Naive thymus-derived CD4-positive, alpha-beta T cell (primary cell): Measurements from ENCODE around the gene ZNF558. TPM values are rescaled to one million over a fixed set of nuclear protein-coding genes. Genes with fewer than 3 reads are reported as not detected.
"Not testable (repeated sequence)": the region's sequence is repeated elsewhere in the genome, so short reads cannot be mapped to it uniquely, and the experiment has no call there.

Experiments used
- ATAC-seq: fragments of 150-1000 bp; cut with Tn5 transposase; 2 replicates; pipeline ENCODE4 v1.10.0; 2021; ENCODE audit warnings: mild to moderate bottlenecking, moderate library complexity
- CTCF ChIA-PET: fragments of 350-600 bp; sonication (Branson Sonifier 250); formaldehyde crosslinking; loops from one replicate; lab custom pipeline; 2021; ENCODE audit warnings: antibody characterized with exemption; lab: Charles Lee
- POLR2A ChIA-PET: fragments of 350-600 bp; sonication (Branson Sonifier 250); formaldehyde crosslinking; loops from one replicate; lab custom pipeline; 2021; ENCODE audit warnings: antibody characterized with exemption, inconsistent platforms; lab: Charles Lee
- DNase-seq, 9 donors: peaks; one replicate each; pipeline versions ENCODE4 v3.0.0 to v3.0.0-alpha.2; 2020 to 2022; ENCODE audit warnings: mixed read lengths in 1 of 9
- H3K27ac ChIP-seq: one replicate; pipeline ENCODE4 v1.7.0; 2013; ENCODE audit warnings: mild to moderate bottlenecking, low read depth, low read length, moderate library complexity
- H3K27me3 ChIP-seq, 2 donors: one replicate each; pipeline ENCODE4 v1.7.0; 2013; ENCODE audit warnings: low read length in 2 of 2, mild to moderate bottlenecking in 2 of 2, moderate library complexity in 2 of 2; ENCODE audit not compliant: control insufficient read depth in 2 of 2, insufficient read depth in 2 of 2
- H3K36me3 ChIP-seq, 3 experiments: 1 replicate in 2 of 3; 2 replicates in 1 of 3; pipeline ENCODE4 v1.7.0; 2013; ENCODE audit warnings: low read length in 3 of 3, mild to moderate bottlenecking in 3 of 3, moderate library complexity in 1 of 3; ENCODE audit not compliant: insufficient read depth in 3 of 3, control insufficient read depth in 2 of 3
- H3K4me1 ChIP-seq, 2 donors: one replicate each; pipeline ENCODE4 v1.7.0; 2013; ENCODE audit warnings: low read length in 2 of 2, mild to moderate bottlenecking in 2 of 2, moderate library complexity in 1 of 2; ENCODE audit not compliant: control insufficient read depth in 2 of 2, insufficient read depth in 2 of 2
- H3K4me3 ChIP-seq: 2 replicates; pipeline ENCODE4 v1.7.0; 2013; ENCODE audit warnings: mild to moderate bottlenecking, low read length
- H3K9me3 ChIP-seq, 3 experiments: 1 replicate in 2 of 3; 2 replicates in 1 of 3; pipeline ENCODE4 v1.7.0; 2013; ENCODE audit warnings: low read length in 3 of 3; ENCODE audit not compliant: control insufficient read depth in 2 of 3
- H3K27ac Mint-ChIP-seq, 9 donors: one replicate each; pipeline ENCODE4 v1.8.0; 2020 to 2022; ENCODE audit warnings: mixed read lengths in 9 of 9, mild to moderate bottlenecking in 8 of 9, moderate library complexity in 5 of 9, inconsistent platforms in 2 of 9
- H3K27me3 Mint-ChIP-seq, 5 donors: one replicate each; pipeline ENCODE4 v1.8.0; 2021 to 2022; ENCODE audit warnings: mixed read lengths in 5 of 5, mild to moderate bottlenecking in 1 of 5
- H3K36me3 Mint-ChIP-seq, 5 donors: one replicate each; pipeline ENCODE4 v1.8.0; 2020 to 2022; ENCODE audit warnings: mixed read lengths in 5 of 5, mild to moderate bottlenecking in 3 of 5, inconsistent platforms in 1 of 5
- H3K4me1 Mint-ChIP-seq, 7 donors: one replicate each; pipeline ENCODE4 v1.8.0; 2020 to 2022; ENCODE audit warnings: mixed read lengths in 7 of 7, mild to moderate bottlenecking in 3 of 7, inconsistent platforms in 1 of 7
- H3K4me3 Mint-ChIP-seq, 10 donors: one replicate each; pipeline ENCODE4 v1.8.0; 2020 to 2022; ENCODE audit warnings: mild to moderate bottlenecking in 10 of 10, mixed read lengths in 10 of 10, moderate library complexity in 6 of 10, inconsistent platforms in 2 of 10
- H3K9me3 Mint-ChIP-seq, 11 donors: one replicate each; pipeline ENCODE4 v1.8.0; 2020 to 2022; ENCODE audit warnings: mixed read lengths in 11 of 11, mild to moderate bottlenecking in 4 of 11, inconsistent platforms in 1 of 11, moderate library complexity in 1 of 11
- intact Hi-C, 2 donors: fragments of 100-400 bp; cut with micrococcal nuclease; formaldehyde crosslinking; loops; one replicate each; pipeline ENCODE4 v1.15.1; 2023
- polyA plus RNA-seq, 2 donors: library from polyadenylated mRNA; unstranded; fragments of 300-500 nt; fragmentation: Illumina TruSeq; gene quantifications; one replicate each; pipeline ENCODE4 v1.2.3, GENCODE V29; 2021
- total RNA-seq, 6 experiments: library from RNA in 5 of 6; stranded (reverse) in 5 of 6; gene quantifications; 1 replicate in 5 of 6; 2 replicates in 1 of 6; pipeline ENCODE4 v1.2.3 and lab custom pipeline; 2021 to 2026

The ZNF558 gene
- total and polyA plus RNA-seq, 7 experiments from 2014 or later = 8.7 to 44.9 (median 24.4) TPM

DNA sequence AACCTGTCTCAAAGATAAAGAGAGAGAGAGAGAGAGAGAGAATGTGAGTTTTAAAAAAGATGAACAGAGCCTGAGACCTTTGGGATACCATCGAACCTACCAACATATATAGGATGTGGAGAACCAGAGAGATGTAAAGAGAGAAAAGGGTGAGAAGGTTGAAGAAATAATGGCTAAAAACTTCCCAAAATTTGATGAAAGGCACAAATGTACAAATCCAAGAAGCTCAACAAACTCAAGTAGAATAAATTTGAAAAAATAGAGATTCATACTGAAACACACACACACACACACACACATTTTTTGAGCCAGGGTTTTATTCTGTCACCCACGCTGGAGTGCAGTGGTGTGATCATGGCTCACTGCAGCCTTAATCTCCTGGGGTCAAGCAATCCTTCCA, 16.3 kb downstream of the ZNF558 start:
- POLR2A ChIA-PET = interaction anchor here (0.7 kb wide), 1 partner anchor 210 kb away, joined by 4 read pairs; no protein-coding TSS in a partner anchor
- Mint-ChIP-seq H3K36me3 (peaks cover 60 to 100% (median 100%) of the 10 kb centered on the region in 5 donors), H3K27me3 (no peaks in the 10 kb centered on the region), H3K9me3 (peaks cover 12 to 100% (median 85%) of the 10 kb centered on the region in 11 donors), H3K4me1 (peaks cover 0 to 3% (median 0%) of the 10 kb centered on the region in 7 donors), H3K4me3 (peak overlapping the region in 1 of 10 donors; percentile 21), H3K27ac (no peak overlapping the region)
- Histone ChIP-seq H3K27me3 (no peaks in the 10 kb centered on the region), H3K4me3 (no peak overlapping the region), H3K36me3 (peaks cover 39 to 98% (median 46%) of the 10 kb centered on the region in 3 experiments), H3K27ac (no peak overlapping the region), H3K4me1 (no peaks in the 10 kb centered on the region), H3K9me3 (peaks cover 14 to 82% (median 29%) of the 10 kb centered on the region in 3 experiments)
- DNase-seq (no peak), ATAC-seq (no peak)
- intact Hi-C loops = no loop called here
- CTCF ChIA-PET = no interaction called here

DNA sequence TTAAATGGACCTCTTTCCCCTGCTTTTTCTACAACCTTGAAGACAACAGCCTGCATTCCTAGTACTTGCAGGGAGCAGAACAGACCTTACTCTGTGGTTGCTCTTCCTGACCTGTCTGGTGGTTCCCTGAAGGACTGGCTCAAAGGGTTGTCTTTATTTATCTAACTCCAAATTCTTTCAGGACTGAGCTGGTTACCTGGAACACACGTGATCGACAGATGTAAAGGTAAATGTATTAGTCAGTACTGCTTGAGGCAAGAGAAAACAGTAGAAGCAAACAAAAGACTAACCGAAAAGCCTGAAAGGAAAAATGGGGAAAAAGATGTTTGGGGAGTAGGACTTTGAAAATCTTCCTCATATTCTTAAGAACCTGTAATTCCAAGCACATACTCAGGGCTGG, 17.9 kb downstream of the ZNF558 start:
- intact Hi-C loops = no loop called here

DNA sequence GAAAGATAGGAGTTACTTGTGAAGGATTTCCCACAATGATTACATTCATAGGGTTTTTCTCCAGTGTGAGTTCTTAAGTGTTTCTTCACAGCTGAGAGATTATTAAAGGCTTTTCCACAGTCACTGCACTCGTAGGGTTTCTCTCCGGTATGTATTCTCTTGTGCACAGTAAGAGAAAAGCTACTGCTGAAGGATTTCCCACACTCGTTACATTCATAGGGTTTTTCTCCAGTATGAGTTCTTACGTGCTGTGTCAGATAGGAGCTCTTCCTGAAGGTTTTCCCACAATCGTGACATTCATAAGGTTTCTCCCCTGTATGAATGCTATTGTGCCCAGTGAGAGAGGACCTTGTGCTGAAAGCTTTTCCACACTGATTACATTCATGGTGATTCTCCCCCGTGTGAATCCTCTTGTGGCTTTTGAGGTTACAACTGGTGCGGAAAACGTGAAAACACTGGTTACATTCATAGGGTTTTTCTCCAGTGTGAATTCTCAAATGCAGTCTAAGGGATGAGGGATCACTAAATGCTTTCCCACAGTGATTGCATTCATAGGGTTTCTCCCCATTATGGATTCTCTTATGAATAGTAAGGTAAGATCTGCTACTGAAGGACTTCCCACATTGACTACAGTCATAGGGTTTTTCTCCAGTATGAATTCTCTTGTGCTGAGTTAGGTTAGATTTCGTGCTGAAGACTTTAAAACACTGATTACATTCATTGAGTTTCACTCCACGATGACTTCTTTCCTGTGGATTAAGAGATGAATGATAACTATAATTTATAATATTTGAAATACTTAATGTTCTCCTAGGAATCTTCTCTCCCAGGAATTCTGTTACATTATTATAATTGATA, 20.6 kb downstream of the ZNF558 start:
- Histone ChIP-seq H3K36me3 (peaks cover 38 to 81% (median 43%) of the 10 kb centered on the region in 3 experiments), H3K4me1 (no peaks in the 10 kb centered on the region), H3K27me3 (no peaks in the 10 kb centered on the region), H3K27ac (no peak overlapping the region), H3K4me3 (no peak overlapping the region), H3K9me3 (peaks cover 17 to 89% (median 43%) of the 10 kb centered on the region in 3 experiments)
- ATAC-seq = no peak
- peaks cover 8 to 95% (median 83%) of the 10 kb centered on the region in 11 donors for H3K9me3 Mint-ChIP-seq
- peaks cover 52 to 84% (median 79%) of the 10 kb centered on the region in 5 donors for H3K36me3 Mint-ChIP-seq
- intact Hi-C loops = no loop called here
- peaks cover 0 to 3% (median 0%) of the 10 kb centered on the region in 7 donors for H3K4me1 Mint-ChIP-seq
- H3K27me3 Mint-ChIP-seq = no peaks in the 10 kb centered on the region
- no peak for DNase-seq
- ChIA-PET CTCF (no interaction called here), POLR2A (no interaction called here)
- no peak overlapping the region for H3K4me3 Mint-ChIP-seq
- H3K27ac Mint-ChIP-seq = no peak overlapping the region

More for the DNA sequence above, 17.9 kb downstream of the ZNF558 start:
- ChIA-PET CTCF (no interaction called here), POLR2A (no interaction called here)
- H3K27ac ChIP-seq = no peak overlapping the region
- Mint-ChIP-seq H3K4me1 (peaks cover 0 to 3% (median 0%) of the 10 kb centered on the region in 7 donors), H3K27me3 (no peaks in the 10 kb centered on the region), H3K4me3 (no peak overlapping the region), H3K9me3 (peaks cover 12 to 100% (median 88%) of the 10 kb centered on the region in 11 donors), H3K27ac (no peak overlapping the region), H3K36me3 (peaks cover 59 to 94% (median 87%) of the 10 kb centered on the region in 5 donors)
- no peak overlapping the region for H3K4me3 ChIP-seq
- H3K9me3 ChIP-seq = peaks cover 17 to 82% (median 40%) of the 10 kb centered on the region in 3 experiments
- ATAC-seq (no peak), DNase-seq (no peak)
- H3K4me1 ChIP-seq = no peaks in the 10 kb centered on the region
- H3K36me3 ChIP-seq = peaks cover 39 to 89% (median 46%) of the 10 kb centered on the region in 3 experiments
- no peaks in the 10 kb centered on the region for H3K27me3 ChIP-seq

DNA sequence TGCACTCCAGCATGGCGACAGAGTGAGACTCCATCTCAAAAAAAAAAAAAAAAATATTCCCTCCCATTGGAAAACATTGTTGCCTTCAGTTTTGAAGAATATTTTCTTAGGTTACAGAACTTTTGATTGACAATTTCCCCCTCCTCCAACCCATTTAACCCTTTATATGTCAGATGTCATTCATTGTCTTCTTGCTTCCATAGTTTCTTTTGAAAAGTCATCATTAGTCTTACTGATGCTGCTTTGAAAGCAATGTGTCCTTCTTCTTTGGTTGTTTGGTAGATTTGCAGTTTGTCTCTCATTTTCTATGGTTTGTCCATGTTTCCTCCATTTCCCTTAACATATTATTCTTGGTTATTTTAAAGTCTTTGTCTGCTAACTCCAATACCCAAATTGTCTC, 25.4 kb downstream of the ZNF558 start:
- intact Hi-C loops = no loop called here
- DNase-seq (no peak), ATAC-seq (no peak)
- peaks cover 16 to 72% (median 22%) of the 10 kb centered on the region in 3 experiments for H3K9me3 ChIP-seq
- Mint-ChIP-seq H3K9me3 (peaks cover 9 to 92% (median 68%) of the 10 kb centered on the region in 11 donors), H3K36me3 (peaks cover 31 to 61% (median 58%) of the 10 kb centered on the region in 5 donors), H3K27ac (no peak overlapping the region), H3K4me1 (no peaks in the 10 kb centered on the region), H3K27me3 (no peaks in the 10 kb centered on the region), H3K4me3 (peak overlapping the region in 1 of 10 donors; percentile 39)
- H3K27me3 ChIP-seq = no peaks in the 10 kb centered on the region
- CTCF ChIA-PET = no interaction called here
- no peaks in the 10 kb centered on the region for H3K4me1 ChIP-seq
- H3K27ac ChIP-seq = no peak overlapping the region
- POLR2A ChIA-PET = no interaction called here
- H3K36me3 ChIP-seq = peaks cover 11 to 48% (median 12%) of the 10 kb centered on the region in 3 experiments
- no peak overlapping the region for H3K4me3 ChIP-seq

DNA sequence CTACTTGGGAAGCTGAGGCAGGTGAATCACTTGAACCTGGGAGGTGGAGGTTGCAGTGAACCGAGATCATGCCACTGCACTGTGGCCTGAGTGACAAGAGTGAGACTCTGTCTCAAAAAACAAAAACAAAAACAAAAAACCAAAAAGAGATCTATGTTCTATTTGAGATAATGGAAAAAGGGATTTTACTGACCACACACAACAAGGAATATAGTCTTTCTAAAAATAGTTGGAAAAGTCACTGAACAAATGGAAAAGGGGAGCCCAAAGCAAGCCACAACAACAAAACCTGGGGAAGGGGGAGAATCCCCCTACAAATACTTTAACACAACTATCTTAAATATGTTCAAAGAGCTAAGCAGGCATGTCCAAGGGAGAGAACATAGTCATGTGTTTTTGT, 37.3 kb downstream of the ZNF558 start:
- Histone ChIP-seq H3K4me1 (no peaks in the 10 kb centered on the region), H3K36me3 (no peaks in the 10 kb centered on the region), H3K27ac (no peak overlapping the region), H3K27me3 (no peaks in the 10 kb centered on the region), H3K4me3 (no peak overlapping the region), H3K9me3 (no peaks in the 10 kb centered on the region)
- CTCF ChIA-PET = no interaction called here
- H3K27me3 Mint-ChIP-seq = peaks cover 0 to 9% (median 0%) of the 10 kb centered on the region in 5 donors
- H3K4me1 Mint-ChIP-seq = no peaks in the 10 kb centered on the region
- DNase-seq (no peak), ATAC-seq (no peak)
- H3K27ac Mint-ChIP-seq = no peak overlapping the region
- POLR2A ChIA-PET = no interaction called here
- peaks cover 0 to 10% (median 6%) of the 10 kb centered on the region in 5 donors for H3K36me3 Mint-ChIP-seq
- intact Hi-C loops = no loop called here
- H3K9me3 Mint-ChIP-seq = peaks cover 0 to 45% (median 22%) of the 10 kb centered on the region in 11 donors
- H3K4me3 Mint-ChIP-seq = no peak overlapping the region

DNA sequence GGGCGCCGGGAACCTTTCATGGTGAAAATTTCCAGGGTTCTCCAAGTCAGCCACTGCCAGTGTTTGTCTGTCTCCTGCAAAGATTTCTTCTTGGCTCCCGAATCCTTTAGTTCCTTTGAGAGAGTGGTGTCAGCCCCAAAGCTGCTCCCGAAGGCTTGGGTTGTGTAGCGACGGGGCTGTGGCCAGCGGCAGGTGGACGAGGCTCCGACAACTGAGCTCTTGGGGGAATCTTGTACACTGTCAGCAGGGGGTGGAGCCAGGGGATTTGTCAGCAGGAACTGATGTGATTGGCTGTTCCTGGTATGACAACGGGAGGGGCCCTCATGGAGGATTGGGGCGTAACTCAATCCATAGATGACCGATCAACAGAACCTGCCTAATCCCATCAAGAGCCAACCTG, 58.5 kb downstream of the ZNF558 start:
- H3K4me1 Mint-ChIP-seq, H3K36me3 Mint-ChIP-seq, POLR2A ChIA-PET, H3K36me3 ChIP-seq, ATAC-seq, intact Hi-C loops, H3K27ac ChIP-seq, DNase-seq, H3K4me1 ChIP-seq, CTCF ChIA-PET, H3K4me3 Mint-ChIP-seq, H3K9me3 Mint-ChIP-seq, H3K27me3 ChIP-seq, H3K9me3 ChIP-seq, H3K27me3 Mint-ChIP-seq, H3K27ac Mint-ChIP-seq, H3K4me3 ChIP-seq: not testable (repeated sequence)
